Epithelial cell of proximal tubule (primary cell): Measurements from ENCODE around the gene C1QL1. TPM values are rescaled to one million over a fixed set of nuclear protein-coding genes. Genes with fewer than 3 reads are reported as not detected.

Source experiments
- DNase-seq: peaks from one replicate; pipeline ENCODE4 v3.0.0-alpha.2; 2011; ENCODE audit warnings: low read depth
- H3K4me3 ChIP-seq: 2 replicates; pipeline ENCODE4 v1.5.1; 2011; ENCODE audit warnings: low read depth, mild to moderate bottlenecking, low read length
- CTCF ChIP-seq: conservative IDR thresholded peaks from 2 replicates; pipeline ENCODE4 v1.5.1; 2012; ENCODE audit warnings: low read depth, mild to moderate bottlenecking, low read length
- total RNA-seq: library from RNA; depleted of rRNA; stranded (reverse); fragments of >200 nt; gene quantifications from 2 replicates; pipeline ENCODE4 v1.2.3, GENCODE V29; 2015

C1QL1 gene
- total RNA-seq, 1 donor from 2014 or later, result not detected

- TF ChIP-seq CTCF, result no peak
- H3K4me3 ChIP-seq, result no peak overlapping the region
- no peak for DNase-seq
Observed at GRCh38 chr17:45008216-45008615, 40.1 kb upstream of the C1QL1 start.

- no peak for DNase-seq
- no peak for TF ChIP-seq CTCF
- H3K4me3 ChIP-seq, result no peak overlapping the region
Observed at GRCh38 chr17:45006927-45007461, 38.9 kb upstream of the C1QL1 start.

- TF ChIP-seq CTCF, result no peak
- DNase-seq, result no peak
- no peak overlapping the region for H3K4me3 ChIP-seq
Observed at GRCh38 chr17:45005700-45006099, 37.6 kb upstream of the C1QL1 start.

GRCh38 chr17:45004388-45004787 lies 36.3 kb upstream of the C1QL1 start:
- H3K4me3 ChIP-seq, result no peak overlapping the region
- no peak for DNase-seq
- TF ChIP-seq CTCF, result no peak

GRCh38 chr17:45003877-45004276 lies 35.8 kb upstream of the C1QL1 start:
- no peak overlapping the region for H3K4me3 ChIP-seq
- no peak for TF ChIP-seq CTCF
- no peak for DNase-seq

- no peak overlapping the region for H3K4me3 ChIP-seq
- DNase-seq, result no peak
- no peak for TF ChIP-seq CTCF
Observed at GRCh38 chr17:45001310-45001709, 33.2 kb upstream of the C1QL1 start.

- no peak overlapping the region for H3K4me3 ChIP-seq
- no peak for TF ChIP-seq CTCF
- DNase-seq, result no peak
Observed at GRCh38 chr17:44999433-44999832, 31.3 kb upstream of the C1QL1 start.
